GM18861 (cell line): ENCODE results near the gene SH3GL2.
"Not testable (repeated sequence)": the region's sequence is repeated elsewhere in the genome, so short reads cannot be mapped to it uniquely, and the experiment has no call there.

Source experiments
- ATAC-seq: cut with Tn5 transposase; IDR thresholded peaks from one replicate; pipeline ENCODE4 v1.9.1; 2021; ENCODE audit not compliant: unreplicated experiment

The SH3GL2 gene

GRCh38 chr9:17742067-17742466, 163.2 kb downstream of the SH3GL2 start:
- no peak for ATAC-seq

GRCh38 chr9:17744786-17745185, 165.9 kb downstream of the SH3GL2 start:
- ATAC-seq = no peak

- no peak for ATAC-seq
Observed at GRCh38 chr9:17750269-17750668, 171.4 kb downstream of the SH3GL2 start.

GRCh38 chr9:17751486-17751885, 172.6 kb downstream of the SH3GL2 start:
- ATAC-seq = no peak

- no peak for ATAC-seq
Observed at GRCh38 chr9:17752021-17752420, 173.2 kb downstream of the SH3GL2 start.

- no peak for ATAC-seq
Observed at GRCh38 chr9:17757816-17758215, 178.9 kb downstream of the SH3GL2 start.

GRCh38 chr9:17760250-17760649, 181.4 kb downstream of the SH3GL2 start:
- no peak for ATAC-seq

GRCh38 chr9:17761984-17762676, 183.3 kb downstream of the SH3GL2 start:
- ATAC-seq = no peak

GRCh38 chr9:17764306-17764705, 185.4 kb downstream of the SH3GL2 start:
- ATAC-seq = no peak

- ATAC-seq = not testable (repeated sequence)
Observed at GRCh38 chr9:17765131-17765530, 186.3 kb downstream of the SH3GL2 start.

- ATAC-seq = no peak
Observed at GRCh38 chr9:17772223-17772622, 193.4 kb downstream of the SH3GL2 start.

- ATAC-seq = no peak
Observed at GRCh38 chr9:17775656-17776055, 196.8 kb downstream of the SH3GL2 start.

- no peak for ATAC-seq
Observed at GRCh38 chr9:17776735-17777134, 197.9 kb downstream of the SH3GL2 start.

- ATAC-seq = no peak
Observed at GRCh38 chr9:17777465-17777864, 198.6 kb downstream of the SH3GL2 start.

GRCh38 chr9:17782430-17783149, 203.7 kb downstream of the SH3GL2 start:
- ATAC-seq = no peak

GRCh38 chr9:17783227-17783626, 204.4 kb downstream of the SH3GL2 start:
- ATAC-seq = no peak

GRCh38 chr9:17789316-17789715, 210.4 kb downstream of the SH3GL2 start:
- no peak for ATAC-seq

- no peak for ATAC-seq
Observed at GRCh38 chr9:17793713-17794622, 215.1 kb downstream of the SH3GL2 start.

GRCh38 chr9:17795744-17796143, 216.9 kb downstream of the SH3GL2 start:
- no peak for ATAC-seq

- ATAC-seq = no peak
Observed at GRCh38 chr9:17799369-17799768, 220.5 kb downstream of the SH3GL2 start.

GRCh38 chr9:17800418-17800817, 221.6 kb downstream of the SH3GL2 start:
- ATAC-seq = no peak
